GM18526 (cell line): Measurements from ENCODE around the gene MAP2K7.

Source experiments
- POLR2A ChIP-seq: IDR thresholded peaks from 3 replicates; pipeline ENCODE4 v1.6.1; 2011; ENCODE audit not compliant: insufficient read length; ENCODE audit errors: extremely low read depth

Gene MAP2K7

GRCh38 chr19:7909471-7910067 is 5.9 kb downstream of the MAP2K7 start:
- TF ChIP-seq POLR2A, result no peak

- no peak for TF ChIP-seq POLR2A
Observed at GRCh38 chr19:7910321-7911161, 6.9 kb downstream of the MAP2K7 start.

DNA sequence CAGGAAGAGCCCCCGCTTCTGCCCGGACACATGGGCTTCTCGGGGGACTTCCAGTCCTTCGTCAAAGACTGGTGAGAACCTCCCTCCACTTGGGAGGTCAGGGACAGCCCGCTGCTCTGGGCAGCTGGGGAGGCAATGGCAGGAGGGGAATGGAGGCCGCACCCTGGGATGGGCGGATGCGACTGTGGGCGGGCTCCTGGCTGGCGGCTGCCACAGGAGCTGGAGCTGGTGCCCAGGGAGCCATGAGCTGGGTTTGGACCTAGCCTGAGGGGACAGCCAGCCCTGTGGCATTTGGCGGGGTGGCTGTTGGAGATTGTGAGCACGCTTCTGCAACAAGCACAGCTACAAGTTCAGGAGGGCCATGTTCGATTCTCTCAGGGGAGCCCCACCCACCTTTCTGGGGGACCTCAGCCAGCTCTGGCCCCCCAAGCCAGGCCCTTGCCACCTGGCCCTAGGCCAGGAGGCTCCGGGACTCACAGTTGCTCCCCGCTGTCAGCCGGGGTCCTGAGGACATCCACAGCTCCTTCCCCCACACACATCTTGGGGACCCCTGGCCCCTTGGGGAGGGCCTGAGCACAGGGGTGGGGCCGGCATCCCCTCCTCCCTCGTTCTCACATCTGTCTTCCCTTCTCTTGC is 7.9 kb downstream of the MAP2K7 start:
- TF ChIP-seq POLR2A, result no peak

DNA sequence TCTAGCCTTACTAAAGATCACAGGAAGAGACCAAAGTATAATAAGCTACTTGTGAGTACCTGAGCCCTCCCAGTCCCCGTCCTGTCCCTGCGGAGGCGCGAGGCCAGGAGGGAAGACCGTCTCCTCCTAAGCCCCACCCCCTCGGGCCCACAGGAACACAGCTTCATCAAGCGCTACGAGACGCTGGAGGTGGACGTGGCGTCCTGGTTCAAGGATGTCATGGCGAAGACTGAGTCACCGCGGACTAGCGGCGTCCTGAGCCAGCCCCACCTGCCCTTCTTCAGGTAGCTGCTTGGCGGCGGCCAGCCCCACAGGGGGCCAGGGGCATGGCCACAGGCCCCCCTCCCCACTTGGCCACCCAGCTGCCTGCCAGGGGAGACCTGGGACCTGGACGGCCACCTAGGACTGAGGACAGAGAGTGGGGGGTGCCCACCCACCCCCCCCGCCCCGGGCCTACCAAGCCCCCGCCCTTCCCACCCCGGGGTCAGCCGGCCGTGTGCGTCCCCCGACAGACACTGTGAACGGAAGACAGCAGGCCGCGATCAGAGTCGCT is 8.5 kb downstream of the MAP2K7 start:
- no peak for TF ChIP-seq POLR2A

DNA sequence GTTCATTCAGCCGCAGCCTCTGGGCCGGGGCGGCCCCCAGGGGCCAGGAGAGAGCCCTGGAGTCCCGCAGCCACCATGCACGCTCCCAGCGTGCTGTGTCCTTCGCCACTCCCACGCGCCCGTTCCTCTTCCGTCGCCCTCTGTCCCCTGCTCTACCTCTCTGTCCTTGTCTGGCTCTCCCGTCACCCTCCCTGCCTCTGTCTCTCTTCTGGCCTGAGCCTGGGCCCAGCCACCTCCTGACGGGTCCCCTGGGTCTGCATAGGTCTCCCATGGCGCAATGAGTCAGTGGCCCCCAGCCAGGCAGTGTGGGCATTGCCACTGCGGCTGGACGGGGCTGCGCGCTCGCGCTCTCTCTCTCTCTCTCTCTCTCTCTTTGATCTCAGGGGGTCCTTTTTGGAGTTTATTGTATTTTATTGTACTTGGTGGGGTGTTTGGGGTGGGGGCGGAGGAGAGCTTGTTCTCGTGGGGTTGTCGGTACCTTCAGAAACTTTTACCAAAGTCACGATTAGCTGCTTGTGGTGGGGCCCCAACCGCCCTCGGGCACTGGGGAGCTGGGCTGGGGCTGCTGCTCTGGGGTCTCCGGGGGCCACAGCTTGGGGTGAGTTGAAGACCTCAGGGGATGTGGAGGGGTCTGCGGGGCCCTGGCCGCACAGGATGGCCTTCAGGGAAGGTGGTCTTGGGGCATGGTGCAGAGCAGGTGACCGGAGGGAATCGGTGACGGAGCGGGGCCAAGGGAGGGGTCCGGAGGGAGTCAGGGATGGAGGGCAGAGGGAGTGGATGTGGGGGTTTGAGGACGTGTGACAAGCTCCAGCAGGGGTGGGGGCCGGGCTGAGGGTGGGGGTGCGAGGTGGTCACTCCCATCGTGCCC is 9.3 kb downstream of the MAP2K7 start:
- TF ChIP-seq POLR2A, result no peak

- no peak for TF ChIP-seq POLR2A
Observed at GRCh38 chr19:7913652-7914051, 10.0 kb downstream of the MAP2K7 start.

DNA sequence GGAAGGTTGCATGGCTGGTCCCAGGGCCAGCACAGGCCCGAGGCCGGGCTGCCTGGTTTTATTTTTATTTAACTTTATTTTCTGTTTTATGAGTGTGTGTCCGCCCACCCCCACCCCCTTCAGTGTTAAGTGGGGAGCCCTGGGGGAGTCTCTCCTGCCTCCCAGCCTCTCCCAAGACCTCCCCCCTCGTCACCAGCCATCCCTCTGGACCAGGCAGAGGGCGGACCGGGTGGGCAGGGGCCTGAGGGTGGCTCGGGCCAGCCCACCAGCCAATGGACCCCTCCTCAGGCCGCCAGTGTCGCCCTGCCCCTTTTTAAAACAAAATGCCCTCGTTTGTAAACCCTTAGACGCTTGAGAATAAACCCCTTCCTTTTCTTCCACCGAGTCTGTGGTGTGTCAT is 10.4 kb downstream of the MAP2K7 start:
- TF ChIP-seq POLR2A, result no peak

GRCh38 chr19:7914598-7915045 is 10.9 kb downstream of the MAP2K7 start, which contains the start of gene TGFBR3L:
TGFBR3L (plus strand) TSS chr19:7914830.
- no peak for TF ChIP-seq POLR2A

- TF ChIP-seq POLR2A, result no peak
Observed at GRCh38 chr19:7915250-7916102, 11.8 kb downstream of the MAP2K7 start.

DNA sequence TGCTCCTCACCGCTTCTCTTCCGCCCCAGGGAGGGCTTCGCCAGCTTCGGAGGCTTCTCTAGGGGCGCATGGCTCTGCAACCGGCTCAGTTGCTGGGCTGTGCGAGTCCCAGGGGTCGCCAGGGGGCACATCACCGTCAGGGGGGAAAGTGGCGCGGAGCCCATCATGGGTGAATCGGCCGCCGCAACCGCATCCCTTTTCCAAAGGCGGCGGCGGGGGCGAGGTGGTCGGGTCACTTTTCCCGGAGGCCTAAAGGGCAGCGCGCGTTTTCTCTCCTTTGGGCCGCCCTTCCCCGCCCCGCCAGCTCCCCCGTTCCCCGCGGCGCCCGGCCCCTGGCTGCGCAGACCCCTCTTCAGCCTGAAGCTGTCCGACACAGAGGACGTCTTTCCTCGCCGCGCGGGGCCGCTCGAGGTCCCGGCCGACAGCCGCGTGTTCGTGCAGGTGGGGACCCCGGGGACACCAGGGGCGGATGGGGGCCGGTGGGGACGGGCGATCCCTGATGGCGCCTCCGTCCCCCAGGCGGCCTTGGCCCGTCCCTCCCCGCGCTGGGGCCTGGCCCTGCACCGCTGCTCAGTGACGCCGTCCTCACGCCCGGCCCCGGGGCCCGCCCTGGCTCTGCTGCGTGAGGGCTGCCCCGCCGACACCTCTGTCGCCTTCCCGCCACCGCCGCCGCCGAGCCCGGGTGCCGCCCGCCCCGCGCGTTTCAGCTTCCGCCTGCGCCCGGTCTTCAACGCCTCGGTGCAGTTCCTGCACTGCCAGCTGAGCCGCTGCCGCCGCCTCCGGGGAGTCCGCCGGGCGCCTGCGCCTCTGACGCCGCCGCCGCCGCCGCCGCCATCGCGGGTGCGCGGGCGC is 12.7 kb downstream of the MAP2K7 start:
- no peak for TF ChIP-seq POLR2A

GRCh38 chr19:7916955-7917266 is 13.2 kb downstream of the MAP2K7 start:
- no peak for TF ChIP-seq POLR2A

- no peak for TF ChIP-seq POLR2A
Observed at GRCh38 chr19:7917267-7918061, 13.8 kb downstream of the MAP2K7 start.

DNA sequence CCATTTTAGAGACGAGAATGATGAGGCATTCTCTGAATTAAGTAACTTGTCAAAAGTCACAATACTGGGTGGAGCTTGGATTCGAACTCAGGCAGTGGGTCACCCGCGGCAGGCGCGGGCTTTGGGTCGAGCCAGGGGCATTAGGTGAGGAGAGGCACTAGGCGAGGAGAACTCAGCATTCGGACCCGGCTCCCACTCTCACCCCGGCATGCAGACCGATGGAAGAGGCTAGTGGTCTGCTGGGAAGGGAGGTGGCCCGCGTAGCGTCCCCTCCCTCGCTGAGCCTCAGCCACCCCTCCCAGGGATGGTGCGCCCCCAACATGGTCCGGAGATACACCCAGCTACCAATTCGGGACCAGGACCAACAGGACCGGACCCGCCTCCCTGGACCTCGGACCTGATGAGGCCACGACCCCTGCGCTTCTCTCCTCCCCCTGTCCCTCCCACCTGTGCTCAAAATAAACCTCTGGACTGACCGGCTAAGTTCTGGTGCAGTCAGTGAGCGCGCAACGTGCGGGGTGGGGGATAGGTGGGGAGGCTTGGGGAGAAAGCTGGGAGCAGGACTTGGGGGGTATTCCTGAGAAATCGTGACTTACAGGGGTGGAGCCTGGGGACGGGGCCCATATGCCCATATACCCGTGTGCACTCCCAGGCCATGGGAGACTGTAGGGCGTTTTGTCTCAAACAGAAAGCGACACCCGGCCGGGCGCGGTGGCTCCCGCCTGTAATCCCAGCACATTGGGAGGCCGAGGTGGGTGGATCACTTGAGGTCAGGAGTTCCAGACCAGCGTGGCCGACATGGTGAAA is 15.1 kb downstream of the MAP2K7 start:
- no peak for TF ChIP-seq POLR2A
